ENCODE results near the gene EFCAB6.

Gene EFCAB6

GRCh38 chr22:43511276-43511910 is 300.7 kb downstream of the EFCAB6 start:
- DNase-seq (ENCODE audit: low read depth in 2 of 3, low spot score in 1 of 3), result no peak

- no peak for DNase-seq (ENCODE audit: low read depth in 2 of 3, low spot score in 1 of 3)
Observed at GRCh38 chr22:43510281-43511070, 301.6 kb downstream of the EFCAB6 start.

- no peak for DNase-seq (ENCODE audit: low read depth in 2 of 3, low spot score in 1 of 3)
Observed at GRCh38 chr22:43509337-43509736, 302.8 kb downstream of the EFCAB6 start.

GRCh38 chr22:43508489-43508888 is 303.6 kb downstream of the EFCAB6 start:
- no peak for DNase-seq (ENCODE audit: low read depth in 2 of 3, low spot score in 1 of 3)

- no peak for DNase-seq (ENCODE audit: low read depth in 2 of 3, low spot score in 1 of 3)
Observed at GRCh38 chr22:43507235-43507634, 304.9 kb downstream of the EFCAB6 start.

GRCh38 chr22:43506487-43506886 is 305.6 kb downstream of the EFCAB6 start:
- DNase-seq (ENCODE audit: low read depth in 2 of 3, low spot score in 1 of 3), result no peak

- DNase-seq (ENCODE audit: low read depth in 2 of 3, low spot score in 1 of 3), result no peak
Observed at GRCh38 chr22:43505896-43506295, 306.2 kb downstream of the EFCAB6 start.

GRCh38 chr22:43505423-43505822 is 306.7 kb downstream of the EFCAB6 start:
- no peak for DNase-seq (ENCODE audit: low read depth in 2 of 3, low spot score in 1 of 3)

- no peak for DNase-seq (ENCODE audit: low read depth in 2 of 3, low spot score in 1 of 3)
Observed at GRCh38 chr22:43504666-43505261, 307.3 kb downstream of the EFCAB6 start.

- no peak for DNase-seq (ENCODE audit: low read depth in 2 of 3, low spot score in 1 of 3)
Observed at GRCh38 chr22:43504068-43504467, 308.0 kb downstream of the EFCAB6 start.

GRCh38 chr22:43502306-43502874 is 309.7 kb downstream of the EFCAB6 start:
- no peak for DNase-seq (ENCODE audit: low read depth in 2 of 3, low spot score in 1 of 3)

GRCh38 chr22:43501878-43502277 is 310.2 kb downstream of the EFCAB6 start:
- DNase-seq (ENCODE audit: low read depth in 2 of 3, low spot score in 1 of 3), result no peak

- DNase-seq (ENCODE audit: low read depth in 2 of 3, low spot score in 1 of 3), result no peak
Observed at GRCh38 chr22:43500792-43501785, 311.0 kb downstream of the EFCAB6 start.

GRCh38 chr22:43498856-43499253 is 313.2 kb downstream of the EFCAB6 start:
- DNase-seq (ENCODE audit: low read depth in 2 of 3, low spot score in 1 of 3), result no peak

GRCh38 chr22:43497956-43498855 is 313.9 kb downstream of the EFCAB6 start:
- no peak for DNase-seq (ENCODE audit: low read depth in 2 of 3, low spot score in 1 of 3)

GRCh38 chr22:43493297-43493696 is 318.8 kb downstream of the EFCAB6 start:
- no peak for DNase-seq (ENCODE audit: low read depth in 2 of 3, low spot score in 1 of 3)

- DNase-seq (ENCODE audit: low read depth in 2 of 3, low spot score in 1 of 3), result no peak
Observed at GRCh38 chr22:43491737-43492136, 320.4 kb downstream of the EFCAB6 start.

GRCh38 chr22:43491177-43491576 is 320.9 kb downstream of the EFCAB6 start:
- no peak for DNase-seq (ENCODE audit: low read depth in 2 of 3, low spot score in 1 of 3)

- DNase-seq (ENCODE audit: low read depth in 2 of 3, low spot score in 1 of 3), result no peak
Observed at GRCh38 chr22:43490311-43490710, 321.8 kb downstream of the EFCAB6 start.

GRCh38 chr22:43488937-43489336 is 323.2 kb downstream of the EFCAB6 start:
- no peak for DNase-seq (ENCODE audit: low read depth in 2 of 3, low spot score in 1 of 3)
